NCI-H2196 (cell line): ENCODE data around the gene CHD2.

ENCODE experiments used
- DNase-seq: peaks from one replicate; lab custom pipeline; 2025; ENCODE audit not compliant: unreplicated experiment; lab: John Stamatoyannopoulos, UW

CHD2 gene

GRCh38 chr15:92958105-92958504 is 58.0 kb downstream of the CHD2 start:
- DNase-seq, result no peak

GRCh38 chr15:92959219-92959618 is 59.1 kb downstream of the CHD2 start:
- no peak for DNase-seq

- DNase-seq, result no peak
Measured at GRCh38 chr15:92960996-92961681, 61.0 kb downstream of the CHD2 start.

- DNase-seq, result no peak
Measured at GRCh38 chr15:92962914-92963313, 62.8 kb downstream of the CHD2 start.

- no peak for DNase-seq
Measured at GRCh38 chr15:92963794-92964193, 63.7 kb downstream of the CHD2 start.

GRCh38 chr15:92968926-92969651 is 69.0 kb downstream of the CHD2 start:
- no peak for DNase-seq

- DNase-seq, result no peak
Measured at GRCh38 chr15:92970656-92971055, 70.5 kb downstream of the CHD2 start.

GRCh38 chr15:92971081-92971480 is 71.0 kb downstream of the CHD2 start:
- DNase-seq, result no peak

GRCh38 chr15:92971713-92972112 is 71.6 kb downstream of the CHD2 start:
- DNase-seq, result no peak

GRCh38 chr15:92974183-92974915 is 74.2 kb downstream of the CHD2 start:
- DNase-seq, result no peak

- DNase-seq, result no peak
Measured at GRCh38 chr15:92979011-92979701, 79.0 kb downstream of the CHD2 start.

- DNase-seq, result no peak
Measured at GRCh38 chr15:92981333-92981732, 81.2 kb downstream of the CHD2 start.

GRCh38 chr15:92984161-92984560 is 84.0 kb downstream of the CHD2 start:
- no peak for DNase-seq

GRCh38 chr15:92989470-92989869 is 89.3 kb downstream of the CHD2 start:
- DNase-seq, result no peak

- DNase-seq, result no peak
Measured at GRCh38 chr15:92990031-92990430, 89.9 kb downstream of the CHD2 start.

- DNase-seq, result no peak
Measured at GRCh38 chr15:92992720-92993119, 92.6 kb downstream of the CHD2 start.

GRCh38 chr15:92997821-92998220 is 97.7 kb downstream of the CHD2 start:
- no peak for DNase-seq

- no peak for DNase-seq
Measured at GRCh38 chr15:93001156-93001555, 101.0 kb downstream of the CHD2 start.

GRCh38 chr15:93001881-93002280 is 101.8 kb downstream of the CHD2 start:
- DNase-seq, result no peak

GRCh38 chr15:93005133-93005532 is 105.0 kb downstream of the CHD2 start:
- DNase-seq, result no peak

- DNase-seq, result no peak
Measured at GRCh38 chr15:93007994-93008393, 107.9 kb downstream of the CHD2 start.
